WTC11 (cell line): ENCODE results near the gene ITPR1.

ENCODE experiments used
- CTCF ChIP-seq: fragments of 200-600 bp; IDR thresholded peaks from 2 replicates; pipeline ENCODE4 v1.8.0; 2022; ENCODE audit warnings: antibody characterized with exemption
- MYBL2 ChIP-seq: sonication (generic); formaldehyde crosslinking; IDR thresholded peaks from 2 replicates; pipeline ENCODE4 v1.8.1; 2023; ENCODE audit warnings: mild to moderate bottlenecking, moderate library complexity, missing genetic modification reagents
- NR2C2 ChIP-seq: sonication (generic); formaldehyde crosslinking; IDR thresholded peaks from 2 replicates; pipeline ENCODE4 v1.8.0; 2022; ENCODE audit warnings: mild to moderate bottlenecking, missing genetic modification reagents
- RORB ChIP-seq: fragments of 250-450 bp; sonication (Bioruptor Pico); IDR thresholded peaks from 2 replicates; pipeline ENCODE4 v1.9.0; 2021; ENCODE audit warnings: mild to moderate bottlenecking
- SP1 ChIP-seq: sonication (generic); formaldehyde crosslinking; conservative IDR thresholded peaks from 2 replicates; pipeline ENCODE4 v1.8.1; 2022; ENCODE audit warnings: missing genetic modification reagents
- TEAD4 ChIP-seq: sonication (generic); formaldehyde crosslinking; IDR thresholded peaks from 2 replicates; pipeline ENCODE4 v1.8.0; 2022; ENCODE audit warnings: mild to moderate bottlenecking, missing genetic modification reagents
- USF1 ChIP-seq: sonication (generic); formaldehyde crosslinking; IDR thresholded peaks from 2 replicates; pipeline ENCODE4 v1.8.0; 2022; ENCODE audit warnings: mild to moderate bottlenecking, missing genetic modification reagents
- USF2 ChIP-seq: sonication (generic); formaldehyde crosslinking; IDR thresholded peaks from 2 replicates; pipeline ENCODE4 v1.8.1; 2023; ENCODE audit warnings: mild to moderate bottlenecking, missing genetic modification reagents, moderate library complexity
- ZBTB43 ChIP-seq: sonication (generic); formaldehyde crosslinking; IDR thresholded peaks from 2 replicates; pipeline ENCODE4 v1.8.1; 2023; ENCODE audit warnings: mild to moderate bottlenecking, missing genetic modification reagents

GRCh38 chr3:4724051-4724629, 231.0 kb downstream of the ITPR1 start:
- TF ChIP-seq TEAD4: no peak
- no peak for TF ChIP-seq CTCF
- TF ChIP-seq NR2C2: no peak
- no peak for TF ChIP-seq USF2
- no peak for TF ChIP-seq MYBL2
- TF ChIP-seq USF1 (CRISPR knock-in tag): no peak
- TF ChIP-seq ZBTB43 (CRISPR knock-in tag): no peak
- TF ChIP-seq SP1 (CRISPR knock-in tag): no peak
- TF ChIP-seq RORB (CRISPR knock-in tag): no peak
